Loucy (cell line): ENCODE results near the gene ST3GAL3.

ENCODE experiments used
- H2AFZ ChIP-seq: fragments of 200-600 bp; sonication (generic); 2 replicates; pipeline ENCODE4 v1.6.0; 2016; ENCODE audit warnings: antibody characterized with exemption, mild to moderate bottlenecking, low read length, moderate library complexity
- H3F3A ChIP-seq: fragments of 200-600 bp; 2 replicates; pipeline ENCODE4 v1.6.0; 2016; ENCODE audit warnings: antibody characterized with exemption, low read depth, mild to moderate bottlenecking
- H3K27me3 ChIP-seq: fragments of 200-600 bp; sonication (generic); 2 replicates; pipeline ENCODE4 v1.6.1; 2014; ENCODE audit warnings: low read length, mild to moderate bottlenecking; ENCODE audit not compliant: insufficient read depth, poor library complexity, severe bottlenecking
- H3K36me3 ChIP-seq: fragments of 200-600 bp; sonication (generic); 2 replicates; pipeline ENCODE4 v1.6.1; 2016; ENCODE audit warnings: low read length; ENCODE audit not compliant: insufficient read depth
- H3K4me1 ChIP-seq: fragments of 200-600 bp; sonication (generic); 2 replicates; pipeline ENCODE4 v1.5.1; 2014; ENCODE audit warnings: low read length, mild to moderate bottlenecking; ENCODE audit not compliant: insufficient read depth, poor library complexity, severe bottlenecking
- H3K4me2 ChIP-seq: fragments of 200-600 bp; sonication (generic); 2 replicates; pipeline ENCODE4 v1.6.0; 2014; ENCODE audit warnings: antibody characterized with exemption, low read length, low read depth, mild to moderate bottlenecking; ENCODE audit not compliant: poor library complexity, severe bottlenecking
- H3K4me3 ChIP-seq: fragments of 200-600 bp; sonication (generic); 2 replicates; pipeline ENCODE4 v1.5.1; 2014; ENCODE audit warnings: low read length, mild to moderate bottlenecking, mixed read lengths; ENCODE audit not compliant: poor library complexity, severe bottlenecking
- H3K79me2 ChIP-seq: fragments of 200-600 bp; sonication (generic); 2 replicates; pipeline ENCODE4 v1.6.1; 2014; ENCODE audit warnings: low read length; ENCODE audit not compliant: insufficient read depth
- H3K9ac ChIP-seq: fragments of 200-600 bp; sonication (generic); 2 replicates; pipeline ENCODE4 v1.6.0; 2014; ENCODE audit warnings: mild to moderate bottlenecking, low read depth, low read length, moderate library complexity; ENCODE audit not compliant: poor library complexity, severe bottlenecking
- H3K9me2 ChIP-seq: fragments of 200-600 bp; sonication (generic); replicated peaks from 2 replicates; pipeline ENCODE4 v1.6.1; 2016; ENCODE audit warnings: low read depth, low read length, mixed read lengths
- H3K9me3 ChIP-seq: fragments of 200-600 bp; sonication (generic); 2 replicates; pipeline ENCODE4 v1.6.1; 2014; ENCODE audit warnings: mild to moderate bottlenecking, antibody characterized with exemption, low read length, low read depth; ENCODE audit not compliant: insufficient read depth
- H4K20me1 ChIP-seq: fragments of 200-600 bp; sonication (generic); 2 replicates; pipeline ENCODE4 v1.6.0; 2014; ENCODE audit warnings: antibody characterized with exemption, low read length, mild to moderate bottlenecking; ENCODE audit not compliant: insufficient read depth, poor library complexity, severe bottlenecking
- CTCF ChIP-seq: fragments of 200-600 bp; sonication (generic); conservative IDR thresholded peaks from 2 replicates; pipeline ENCODE4 v1.5.1; 2014; ENCODE audit warnings: mild to moderate bottlenecking, antibody characterized with exemption, low read length
- EZH2phosphoT487 ChIP-seq: fragments of 200-600 bp; IDR thresholded peaks from 2 replicates; pipeline ENCODE4 v1.6.1; 2018; ENCODE audit warnings: antibody characterized with exemption, mild to moderate bottlenecking, moderate library complexity, borderline replicate concordance

ST3GAL3 gene

GRCh38 chr1:43796111-43796581, 88.8 kb downstream of the ST3GAL3 start:
- Histone ChIP-seq H3K9me3 (no peaks in the 10 kb centered on the region), H3K9me2 (no peaks in the 10 kb centered on the region), H3K4me2 (no peak overlapping the region), H2AFZ (no peak overlapping the region), H4K20me1 (no peaks in the 10 kb centered on the region), H3F3A (no peaks in the 10 kb centered on the region), H3K27me3 (no peaks in the 10 kb centered on the region), H3K79me2 (no peaks in the 10 kb centered on the region), H3K36me3 (peaks cover 5% of the 10 kb centered on the region; the same call in 1 of the 2 replicates), H3K4me3 (no peak overlapping the region), H3K9ac (no peak overlapping the region), H3K4me1 (peaks cover 7% of the 10 kb centered on the region)
- TF ChIP-seq CTCF (no peak), EZH2phosphoT487 (no peak)

GRCh38 chr1:43797891-43798290, 90.6 kb downstream of the ST3GAL3 start:
- Histone ChIP-seq H2AFZ (no peak overlapping the region), H3K9ac (no peak overlapping the region), H4K20me1 (no peaks in the 10 kb centered on the region), H3K4me3 (no peak overlapping the region), H3F3A (no peaks in the 10 kb centered on the region), H3K27me3 (no peaks in the 10 kb centered on the region), H3K9me2 (no peaks in the 10 kb centered on the region), H3K4me1 (peaks cover 7% of the 10 kb centered on the region), H3K79me2 (no peaks in the 10 kb centered on the region), H3K4me2 (no peak overlapping the region), H3K9me3 (no peaks in the 10 kb centered on the region), H3K36me3 (peaks cover 4% of the 10 kb centered on the region; the same call in 1 of the 2 replicates)
- TF ChIP-seq EZH2phosphoT487 (no peak), CTCF (no peak)

DNA sequence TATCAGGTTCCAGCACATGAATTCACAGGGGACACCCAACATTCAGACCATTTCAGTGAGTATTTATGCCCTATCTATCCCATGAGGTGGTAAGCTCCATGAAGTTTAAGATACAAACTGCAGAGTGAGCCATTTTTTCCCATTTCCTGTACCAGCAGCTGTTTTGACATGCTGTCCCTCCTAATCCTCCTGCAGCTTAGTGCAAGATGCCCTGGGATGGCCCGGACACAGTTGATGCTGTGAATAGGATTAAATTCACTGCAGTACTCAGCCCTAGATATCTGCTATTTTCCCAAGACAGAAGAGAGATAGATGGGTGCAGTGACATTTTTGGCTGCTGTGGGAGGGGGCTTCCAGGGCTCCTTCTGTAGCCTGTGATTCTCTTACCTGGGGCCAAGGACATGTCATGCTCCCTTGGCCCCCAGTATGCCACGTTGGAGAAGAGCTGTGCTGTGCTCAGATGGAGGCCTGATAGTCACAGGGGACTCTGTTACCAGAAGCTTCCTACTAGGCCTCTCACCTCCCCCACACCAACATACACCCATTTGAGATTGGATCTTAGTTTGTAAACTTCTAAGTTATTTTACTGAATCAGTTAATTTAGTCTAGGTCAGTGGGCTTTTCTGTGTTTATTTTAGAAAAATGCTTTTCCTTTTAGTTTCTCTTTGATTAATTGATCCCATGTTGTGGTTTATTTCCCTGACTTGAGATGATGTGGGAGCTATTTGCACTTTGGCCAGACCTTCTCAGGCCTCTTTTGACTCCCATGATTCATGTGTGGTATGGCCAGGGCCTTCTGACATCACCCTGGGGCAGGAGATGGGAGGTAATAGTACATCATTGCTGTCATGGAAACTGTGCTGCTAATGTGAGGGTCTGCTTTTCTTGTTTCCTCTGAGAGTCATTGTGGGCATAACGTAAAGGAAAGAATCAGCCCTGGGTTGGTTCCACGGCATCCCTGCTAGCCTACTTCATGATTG, 92.6 kb downstream of the ST3GAL3 start:
- Histone ChIP-seq H3K36me3 (peaks cover 4% of the 10 kb centered on the region; the same call in 1 of the 2 replicates), H3K4me2 (no peak overlapping the region)

More for the DNA sequence above, 92.6 kb downstream of the ST3GAL3 start:
- Histone ChIP-seq H3K4me3 (no peak overlapping the region), H3K79me2 (no peaks in the 10 kb centered on the region), H3K9me3 (no peaks in the 10 kb centered on the region), H4K20me1 (no peaks in the 10 kb centered on the region), H3F3A (no peaks in the 10 kb centered on the region), H3K9me2 (no peaks in the 10 kb centered on the region), H2AFZ (no peak overlapping the region), H3K9ac (no peak overlapping the region), H3K27me3 (no peaks in the 10 kb centered on the region), H3K4me1 (peaks cover 7% of the 10 kb centered on the region)
- TF ChIP-seq CTCF: no peak
- no peak for TF ChIP-seq EZH2phosphoT487
